ENCODE results near the gene TRIM13.

DNA sequence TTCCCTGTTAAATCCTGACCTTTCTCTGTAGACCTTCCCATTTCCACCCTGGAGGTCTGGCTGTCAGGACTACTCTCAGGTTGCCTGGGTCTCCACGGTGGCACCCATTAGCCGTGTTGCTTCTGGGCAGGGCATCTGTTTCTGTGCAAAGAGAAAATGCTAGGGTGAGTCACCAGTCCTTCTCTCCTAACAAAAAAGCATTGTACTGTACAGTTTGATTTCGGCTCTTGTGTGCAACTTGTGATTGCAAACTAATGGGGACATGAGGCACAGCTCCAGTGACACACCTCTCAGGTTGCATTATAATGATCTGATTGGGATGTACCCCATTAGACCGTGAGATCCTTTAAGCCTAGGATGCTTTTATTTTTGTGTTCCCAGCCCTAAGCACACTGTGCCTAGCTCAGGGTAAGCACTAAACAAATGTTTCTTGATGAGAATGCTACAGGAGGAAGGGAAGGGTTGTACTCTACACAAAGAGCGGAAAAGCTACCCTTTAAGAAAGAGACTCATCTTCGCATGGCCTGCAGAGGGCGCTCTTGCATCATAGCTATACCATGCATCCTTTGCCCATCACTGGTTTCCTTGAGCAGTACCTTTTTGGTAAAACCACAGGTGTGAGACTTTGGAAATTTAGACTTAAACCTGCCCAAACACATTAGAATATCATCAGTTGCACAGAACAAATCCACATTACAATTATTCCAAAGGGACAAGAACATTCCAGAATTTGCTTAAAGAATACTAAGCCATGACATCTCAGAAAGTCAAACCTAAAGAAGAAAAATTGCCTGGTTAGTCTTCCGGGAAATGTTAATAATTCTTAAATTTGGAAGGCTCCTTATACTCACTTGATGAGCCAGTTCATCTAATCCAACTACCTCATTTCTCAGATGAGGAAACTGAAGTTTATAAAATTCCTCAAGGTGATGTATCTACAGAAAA is 20.3 kb upstream of the TRIM13 start:
- TF ChIP-seq, protein P1, sequence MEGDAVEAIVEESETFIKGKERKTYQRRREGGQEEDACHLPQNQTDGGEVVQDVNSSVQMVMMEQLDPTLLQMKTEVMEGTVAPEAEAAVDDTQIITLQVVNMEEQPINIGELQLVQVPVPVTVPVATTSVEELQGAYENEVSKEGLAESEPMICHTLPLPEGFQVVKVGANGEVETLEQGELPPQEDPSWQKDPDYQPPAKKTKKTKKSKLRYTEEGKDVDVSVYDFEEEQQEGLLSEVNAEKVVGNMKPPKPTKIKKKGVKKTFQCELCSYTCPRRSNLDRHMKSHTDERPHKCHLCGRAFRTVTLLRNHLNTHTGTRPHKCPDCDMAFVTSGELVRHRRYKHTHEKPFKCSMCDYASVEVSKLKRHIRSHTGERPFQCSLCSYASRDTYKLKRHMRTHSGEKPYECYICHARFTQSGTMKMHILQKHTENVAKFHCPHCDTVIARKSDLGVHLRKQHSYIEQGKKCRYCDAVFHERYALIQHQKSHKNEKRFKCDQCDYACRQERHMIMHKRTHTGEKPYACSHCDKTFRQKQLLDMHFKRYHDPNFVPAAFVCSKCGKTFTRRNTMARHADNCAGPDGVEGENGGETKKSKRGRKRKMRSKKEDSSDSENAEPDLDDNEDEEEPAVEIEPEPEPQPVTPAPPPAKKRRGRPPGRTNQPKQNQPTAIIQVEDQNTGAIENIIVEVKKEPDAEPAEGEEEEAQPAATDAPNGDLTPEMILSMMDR (IDR thresholded peaks at IDR 0.05) = peak in 2 of 3 donors; percentile 68 to 77
- TF ChIP-seq POLR2AphosphoS5 (IDR thresholded peaks at IDR 0.05) = no peak
